Ascending aorta (tissue), 2 donors: ENCODE measurements around the gene CCL8. TPM values are rescaled to one million over a fixed set of nuclear protein-coding genes. Genes with fewer than 3 reads are reported as not detected.
"Not testable (repeated sequence)": the region's sequence is repeated elsewhere in the genome, so short reads cannot be mapped to it uniquely, and the experiment has no call there.

Experiments
- DNase-seq, 2 donors: peaks; one replicate each; pipeline ENCODE4 v3.0.0-alpha.2; 2019; ENCODE audit warnings: low spot score in 2 of 2
- H3K27ac ChIP-seq, 2 donors: fragments of 200-600 bp; sonication (generic); one replicate each; pipeline ENCODE4 v1.5.1; 2016 to 2017; ENCODE audit warnings: mild to moderate bottlenecking in 1 of 2
- H3K27me3 ChIP-seq: fragments of 200-600 bp; sonication (generic); one replicate; pipeline ENCODE4 v1.5.1; 2017
- H3K36me3 ChIP-seq, 2 donors: fragments of 200-600 bp; sonication (generic); one replicate each; pipeline ENCODE4 v1.5.1; 2016
- H3K4me1 ChIP-seq, 2 donors: fragments of 200-600 bp; sonication (generic); one replicate each; pipeline ENCODE4 v1.5.1; 2016 to 2017; ENCODE audit warnings: mild to moderate bottlenecking in 1 of 2
- H3K4me3 ChIP-seq, 2 donors: fragments of 200-600 bp; sonication (generic); one replicate each; pipeline ENCODE4 v1.5.1; 2016 to 2017; ENCODE audit warnings: mild to moderate bottlenecking in 1 of 2
- H3K9me3 ChIP-seq, 2 donors: fragments of 200-600 bp; sonication (generic); one replicate each; pipeline ENCODE4 v1.5.1; 2016
- CTCF ChIP-seq, 3 experiments: fragments of 200-600 bp in 2 of 3; fragments of 450-650 bp in 1 of 3; sonication (generic) in 2 of 3; IDR thresholded peaks; one replicate each; pipeline ENCODE4 v1.5.1; 2016 to 2019; ENCODE audit warnings: antibody characterized with exemption in 3 of 3, mild to moderate bottlenecking in 1 of 3, moderate library complexity in 1 of 3
- intact Hi-C: fragments of 100-400 bp; cut with DNase I; formaldehyde crosslinking; loops from one replicate; pipeline ENCODE4 v1.15.1; 2023
- total RNA-seq: library from RNA; depleted of rRNA; stranded (reverse); fragments of >200 nt; gene quantifications from one replicate; pipeline ENCODE4 v1.1.0, GENCODE V29; 2016

The CCL8 gene
- total RNA-seq, 1 donor from 2014 or later, result not detected

DNA sequence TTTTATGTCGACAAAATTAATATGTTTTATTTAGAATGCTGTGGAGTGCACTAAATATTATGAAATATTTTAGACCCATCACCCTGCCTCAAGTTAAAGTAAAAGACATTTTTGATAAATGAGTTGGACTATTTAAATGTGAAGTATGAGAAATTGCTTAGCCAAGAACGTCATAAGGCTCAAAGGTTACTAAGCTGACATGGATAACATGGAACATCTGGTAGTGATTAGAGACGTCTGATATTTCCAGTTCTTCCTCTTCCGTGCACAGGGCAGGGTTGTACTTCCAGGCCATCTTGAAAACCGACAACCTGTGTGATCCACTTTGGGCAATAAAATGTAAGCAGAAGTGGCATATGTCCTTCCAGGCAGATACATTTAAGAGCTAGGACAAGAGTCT lies 7.2 kb upstream of the CCL8 start:
- TF ChIP-seq CTCF (IDR thresholded peaks at IDR 0.05), result no peak
- Histone ChIP-seq H3K9me3 (no peaks in the 10 kb centered on the region), H3K36me3 (no peaks in the 10 kb centered on the region), H3K27me3 (no peaks in the 10 kb centered on the region), H3K4me1 (peaks cover 2 to 17% of the 10 kb centered on the region in 2 donors), H3K27ac (no peak overlapping the region), H3K4me3 (no peak overlapping the region)
- intact Hi-C loops, result loop anchor here (5.0 kb wide), 1 partner anchor 55 kb away; the partner anchor contains the start of gene CCL2
- DNase-seq, result no peak

DNA sequence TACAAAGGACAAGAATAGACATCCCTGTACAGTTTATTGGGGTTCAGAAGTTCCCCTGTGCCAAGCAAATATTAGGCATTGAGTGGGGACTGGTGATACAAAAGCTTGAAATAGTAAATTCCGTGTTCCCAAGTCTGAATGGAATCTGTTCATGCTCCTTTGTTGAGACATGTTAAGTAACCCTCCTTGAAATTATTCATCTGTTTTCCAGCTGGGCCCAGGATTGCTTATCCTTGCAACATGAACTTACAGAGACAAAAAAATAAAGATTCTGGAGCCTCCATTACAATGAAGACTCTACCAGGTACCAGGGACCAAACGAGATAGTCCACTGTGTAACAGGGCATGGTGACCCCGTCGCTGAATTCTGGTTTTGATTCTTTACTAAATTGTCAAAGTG lies 6.1 kb upstream of the CCL8 start:
- Histone ChIP-seq H3K27ac (no peak overlapping the region), H3K4me1 (peaks cover 2 to 14% of the 10 kb centered on the region in 2 donors), H3K36me3 (no peaks in the 10 kb centered on the region), H3K27me3 (no peaks in the 10 kb centered on the region), H3K9me3 (no peaks in the 10 kb centered on the region), H3K4me3 (no peak overlapping the region)
- no peak for DNase-seq
- TF ChIP-seq CTCF (IDR thresholded peaks at IDR 0.05), result no peak
- intact Hi-C loops, result loop anchor here (5.0 kb wide), 1 partner anchor 56 kb away; the partner anchor contains the start of gene CCL2

GRCh38 chr17:34314279-34314678 lies 5.0 kb upstream of the CCL8 start:
- H3K4me1 ChIP-seq, result peaks cover 2 to 14% of the 10 kb centered on the region in 2 donors
- DNase-seq, result peak in 1 of 2 donors; percentile 73
- no peak overlapping the region for H3K4me3 ChIP-seq
- no peak for TF ChIP-seq CTCF (IDR thresholded peaks at IDR 0.05)
- intact Hi-C loops, result loop anchor here (2.0 to 5.0 kb wide), 2 partner anchors 47 to 57 kb away; partner anchors contain the start of gene CCL2
- H3K27me3 ChIP-seq, result no peaks in the 10 kb centered on the region
- no peaks in the 10 kb centered on the region for H3K36me3 ChIP-seq
- no peaks in the 10 kb centered on the region for H3K9me3 ChIP-seq
- peak overlapping the region; percentile 57 to 65 for H3K27ac ChIP-seq

DNA sequence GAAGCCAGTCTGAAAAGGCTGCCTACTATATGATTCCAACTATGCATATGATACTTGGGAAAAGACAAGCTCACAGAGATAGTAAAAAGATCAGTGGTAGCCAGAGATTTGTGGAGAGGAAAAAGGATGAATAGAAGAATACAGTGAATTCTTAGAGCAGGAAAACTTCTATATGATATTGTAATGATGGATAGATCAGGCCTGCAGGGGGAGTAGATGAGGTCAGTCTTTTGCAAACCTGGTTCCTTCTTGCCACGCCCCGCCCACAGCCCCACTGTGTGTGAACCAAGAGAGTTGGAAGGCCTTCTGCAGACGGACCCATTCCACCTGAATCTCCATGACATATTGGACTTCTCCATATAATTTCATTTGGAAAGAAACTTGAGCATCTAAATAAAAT lies 761 bp upstream of the CCL8 start:
- no peak for TF ChIP-seq CTCF (IDR thresholded peaks at IDR 0.05)
- no peak overlapping the region for H3K27ac ChIP-seq
- peaks cover 2 to 11% of the 10 kb centered on the region in 2 donors for H3K4me1 ChIP-seq
- H3K27me3 ChIP-seq, result no peaks in the 10 kb centered on the region
- H3K36me3 ChIP-seq, result no peaks in the 10 kb centered on the region
- DNase-seq, result no peak
- intact Hi-C loops, result no loop called here
- H3K9me3 ChIP-seq, result no peaks in the 10 kb centered on the region
- no peak overlapping the region for H3K4me3 ChIP-seq

DNA sequence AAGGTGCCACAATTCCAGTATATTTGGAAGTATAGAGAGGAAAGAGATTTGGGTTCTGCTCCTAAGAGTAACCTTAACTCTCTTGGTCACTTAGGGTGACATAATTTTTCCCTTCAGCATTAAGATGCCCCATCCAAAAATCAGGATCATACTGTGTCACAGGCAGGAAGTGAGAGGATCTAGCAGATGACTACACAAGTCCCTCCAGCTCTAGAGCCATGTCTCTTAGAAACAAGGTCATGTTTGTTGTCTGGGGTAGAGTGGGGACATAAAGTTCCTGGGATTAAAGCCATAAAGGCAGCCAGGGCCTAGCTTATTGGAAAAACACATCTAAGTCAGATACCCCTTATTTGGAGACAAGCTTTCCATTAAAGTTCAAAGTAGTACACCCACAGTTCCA lies 2.7 kb downstream of the CCL8 start:
- intact Hi-C loops, result no loop called here
- H3K36me3 ChIP-seq, result no peaks in the 10 kb centered on the region
- H3K27me3 ChIP-seq, result no peaks in the 10 kb centered on the region
- peak overlapping the region in 1 of 2 donors; percentile 38 for H3K27ac ChIP-seq
- H3K4me3 ChIP-seq, result no peak overlapping the region
- no peak for DNase-seq
- no peak for TF ChIP-seq CTCF (IDR thresholded peaks at IDR 0.05)
- peaks cover 0 to 9% of the 10 kb centered on the region in 2 donors for H3K9me3 ChIP-seq
- no peaks in the 10 kb centered on the region for H3K4me1 ChIP-seq

DNA sequence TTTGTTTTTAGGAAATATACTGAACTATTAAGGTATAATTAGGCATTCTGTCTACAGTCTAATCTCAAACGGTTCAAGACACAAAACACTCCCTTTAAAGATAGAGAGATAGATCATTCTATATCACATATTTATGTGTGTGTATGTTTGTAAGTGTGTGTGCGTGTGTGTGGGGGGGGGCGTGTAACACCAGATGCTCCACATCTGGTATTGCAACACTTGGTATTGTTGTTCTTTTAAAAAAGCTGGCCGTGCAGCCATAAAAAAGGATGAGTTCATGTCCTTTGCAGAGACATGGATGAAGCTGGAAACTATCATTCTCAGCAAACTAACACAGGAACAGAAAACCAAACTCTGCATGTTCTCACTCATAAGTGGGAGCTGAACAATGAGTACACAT lies 8.3 kb downstream of the CCL8 start:
- H3K36me3 ChIP-seq, H3K27ac ChIP-seq, H3K9me3 ChIP-seq, H3K4me1 ChIP-seq, H3K27me3 ChIP-seq, DNase-seq, intact Hi-C loops, H3K4me3 ChIP-seq: not testable (repeated sequence)
